CD14-positive monocyte (primary cell): ENCODE data around the gene COL26A1. TPM values are rescaled to one million over a fixed set of nuclear protein-coding genes. Genes with fewer than 3 reads are reported as not detected.

Experiments used
- DNase-seq, 3 donors: peaks; one replicate each; pipeline ENCODE4 v3.0.0-alpha.2; 2011 to 2022
- H2AFZ ChIP-seq: 2 replicates; pipeline ENCODE4 v1.6.0; 2012; ENCODE audit warnings: mild to moderate bottlenecking, low read depth, low read length, inconsistent platforms; ENCODE audit not compliant: insufficient read depth, poor library complexity, severe bottlenecking
- H3K27ac ChIP-seq, 2 donors: 1 replicate in 1 of 2; 2 replicates in 1 of 2; pipeline ENCODE4 v1.5.1; 2012 to 2013; ENCODE audit warnings: low read length in 2 of 2, control low read depth in 1 of 2, inconsistent platforms in 1 of 2, low read depth in 1 of 2, mild to moderate bottlenecking in 1 of 2
- H3K27me3 ChIP-seq, 2 donors: one replicate each; pipeline versions ENCODE4 v1.6.0 to v1.6.1; 2011 to 2013; ENCODE audit warnings: low read length in 2 of 2; ENCODE audit not compliant: control insufficient read depth in 2 of 2, insufficient read depth in 2 of 2
- H3K36me3 ChIP-seq, 2 donors: replicated peaks in 1 of 2; 1 replicate in 1 of 2; 2 replicates in 1 of 2; pipeline versions ENCODE4 v1.5.1 to v1.6.1; 2012 to 2013; ENCODE audit warnings: low read length in 2 of 2, control low read depth in 1 of 2, inconsistent platforms in 1 of 2, mild to moderate bottlenecking in 1 of 2; ENCODE audit not compliant: insufficient read depth in 2 of 2, control insufficient read depth in 1 of 2
- H3K4me1 ChIP-seq, 2 donors: 1 replicate in 1 of 2; 2 replicates in 1 of 2; pipeline versions ENCODE4 v1.5.1 to v1.6.1; 2012 to 2013; ENCODE audit warnings: low read length in 2 of 2, control low read depth in 1 of 2, inconsistent platforms in 1 of 2, mild to moderate bottlenecking in 1 of 2, moderate library complexity in 1 of 2; ENCODE audit not compliant: insufficient read depth in 2 of 2, control insufficient read depth in 1 of 2
- H3K4me2 ChIP-seq: replicated peaks from 2 replicates; pipeline ENCODE3; 2012; ENCODE audit warnings: low read length, moderate library complexity, mild to moderate bottlenecking; ENCODE audit not compliant: poor library complexity, severe bottlenecking; ENCODE audit errors: extremely low read depth
- H3K4me3 ChIP-seq, 3 experiments: fragments of 200-600 bp in 1 of 3; sonication (generic) in 1 of 3; replicated peaks in 1 of 3; 1 replicate in 2 of 3; 2 replicates in 1 of 3; pipeline ENCODE4 v1.5.1; 2011 to 2013; ENCODE audit warnings: low read length in 3 of 3, mild to moderate bottlenecking in 3 of 3, control low read depth in 2 of 3, low read depth in 2 of 3, inconsistent platforms in 1 of 3, moderate library complexity in 1 of 3
- H3K79me2 ChIP-seq: 2 replicates; pipeline ENCODE4 v1.6.0; 2012; ENCODE audit warnings: mild to moderate bottlenecking, control low read depth, inconsistent platforms, low read length, moderate library complexity; ENCODE audit not compliant: insufficient read depth
- H3K9ac ChIP-seq: 2 replicates; pipeline ENCODE4 v1.6.0; 2017; ENCODE audit warnings: low read length, mild to moderate bottlenecking; ENCODE audit not compliant: insufficient read depth, poor library complexity, severe bottlenecking
- H3K9me3 ChIP-seq, 2 donors: replicated peaks in 1 of 2; 1 replicate in 1 of 2; 2 replicates in 1 of 2; pipeline versions ENCODE4 v1.5.1 to v1.6.1; 2012 to 2013; ENCODE audit warnings: low read length in 2 of 2, control low read depth in 1 of 2; ENCODE audit not compliant: control insufficient read depth in 1 of 2, insufficient read depth in 1 of 2
- H4K20me1 ChIP-seq: 2 replicates; pipeline ENCODE4 v1.6.0; 2012; ENCODE audit warnings: mild to moderate bottlenecking, low read length, control low read depth, moderate library complexity; ENCODE audit not compliant: insufficient read depth
- H3K27ac Mint-ChIP-seq, 7 donors: one replicate each; pipeline ENCODE4 v1.8.0; 2020; ENCODE audit warnings: mild to moderate bottlenecking in 7 of 7, mixed read lengths in 7 of 7, moderate library complexity in 6 of 7, inconsistent platforms in 2 of 7
- H3K27me3 Mint-ChIP-seq, 3 donors: one replicate each; pipeline ENCODE4 v1.8.0; 2021 to 2022; ENCODE audit warnings: low read depth in 3 of 3, mild to moderate bottlenecking in 3 of 3, mixed read lengths in 3 of 3, moderate library complexity in 3 of 3, inconsistent platforms in 1 of 3
- H3K36me3 Mint-ChIP-seq, 2 donors: one replicate each; pipeline ENCODE4 v1.8.0; 2020; ENCODE audit warnings: mixed read lengths in 2 of 2, inconsistent platforms in 1 of 2, mild to moderate bottlenecking in 1 of 2
- H3K4me1 Mint-ChIP-seq: one replicate; pipeline ENCODE4 v1.8.0; 2020; ENCODE audit warnings: mild to moderate bottlenecking, mixed read lengths
- H3K4me3 Mint-ChIP-seq, 2 donors: one replicate each; pipeline ENCODE4 v1.8.0; 2020; ENCODE audit warnings: mild to moderate bottlenecking in 2 of 2, mixed read lengths in 2 of 2, moderate library complexity in 1 of 2
- H3K9me3 Mint-ChIP-seq, 7 donors: one replicate each; pipeline ENCODE4 v1.8.0; 2020 to 2022; ENCODE audit warnings: mixed read lengths in 7 of 7, mild to moderate bottlenecking in 6 of 7, moderate library complexity in 6 of 7, inconsistent platforms in 2 of 7
- CTCF ChIP-seq: fragments of 200-600 bp; IDR thresholded peaks from one replicate; pipeline ENCODE4 v1.8.0; 2022; ENCODE audit warnings: antibody characterized with exemption, mild to moderate bottlenecking
- WGBS: methylation state at CpG from one replicate; pipeline ENCODE4 v1.1.5; 2013; ENCODE audit warnings: missing lambda C conversion rate; ENCODE audit not compliant: insufficient coverage; 5-methylcytosine and 5-hydroxymethylcytosine counted together
- intact Hi-C, 2 donors: fragments of 100-400 bp; cut with micrococcal nuclease; formaldehyde crosslinking; loops; one replicate each; pipeline versions ENCODE4 v1.15.0 to v1.15.1; 2023
- polyA plus RNA-seq, 3 donors: library from polyadenylated mRNA; depleted of rRNA in 1 of 3; unstranded in 2 of 3; stranded (reverse) in 1 of 3; fragments of 300-500 nt in 2 of 3; fragments of >200 nt in 1 of 3; fragmentation: Illumina TruSeq in 2 of 3; gene quantifications; 1 replicate in 2 of 3; 2 replicates in 1 of 3; pipeline ENCODE4 v1.2.3, GENCODE V29; 2012 to 2021

Gene COL26A1
- polyA plus RNA-seq, 3 donors, result not detected

GRCh38 chr7:101466871-101467270 lies 104.2 kb downstream of the COL26A1 start:
- Histone ChIP-seq H3K79me2 (no peaks in the 10 kb centered on the region), H4K20me1 (no peaks in the 10 kb centered on the region), H3K36me3 (no peaks in the 10 kb centered on the region), H2AFZ (no peak overlapping the region), H3K9me3 (no peaks in the 10 kb centered on the region), H3K27me3 (no peaks in the 10 kb centered on the region), H3K4me1 (peaks cover 0 to 3% of the 10 kb centered on the region in 2 donors), H3K27ac (no peak overlapping the region), H3K9ac (no peak overlapping the region), H3K4me2 (no peak overlapping the region), H3K4me3 (no peak overlapping the region)
- Mint-ChIP-seq H3K4me3 (no peak overlapping the region), H3K27ac (no peak overlapping the region), H3K36me3 (no peaks in the 10 kb centered on the region), H3K9me3 (no peaks in the 10 kb centered on the region), H3K27me3 (peaks cover 0 to 6% (median 2%) of the 10 kb centered on the region in 3 donors), H3K4me1 (peaks cover 15% of the 10 kb centered on the region)
- WGBS, result 75% methylated on average over 5 of the region's 6 CpGs
- TF ChIP-seq CTCF, result no peak
- intact Hi-C loops, result no loop called here
- DNase-seq, result no peak

DNA sequence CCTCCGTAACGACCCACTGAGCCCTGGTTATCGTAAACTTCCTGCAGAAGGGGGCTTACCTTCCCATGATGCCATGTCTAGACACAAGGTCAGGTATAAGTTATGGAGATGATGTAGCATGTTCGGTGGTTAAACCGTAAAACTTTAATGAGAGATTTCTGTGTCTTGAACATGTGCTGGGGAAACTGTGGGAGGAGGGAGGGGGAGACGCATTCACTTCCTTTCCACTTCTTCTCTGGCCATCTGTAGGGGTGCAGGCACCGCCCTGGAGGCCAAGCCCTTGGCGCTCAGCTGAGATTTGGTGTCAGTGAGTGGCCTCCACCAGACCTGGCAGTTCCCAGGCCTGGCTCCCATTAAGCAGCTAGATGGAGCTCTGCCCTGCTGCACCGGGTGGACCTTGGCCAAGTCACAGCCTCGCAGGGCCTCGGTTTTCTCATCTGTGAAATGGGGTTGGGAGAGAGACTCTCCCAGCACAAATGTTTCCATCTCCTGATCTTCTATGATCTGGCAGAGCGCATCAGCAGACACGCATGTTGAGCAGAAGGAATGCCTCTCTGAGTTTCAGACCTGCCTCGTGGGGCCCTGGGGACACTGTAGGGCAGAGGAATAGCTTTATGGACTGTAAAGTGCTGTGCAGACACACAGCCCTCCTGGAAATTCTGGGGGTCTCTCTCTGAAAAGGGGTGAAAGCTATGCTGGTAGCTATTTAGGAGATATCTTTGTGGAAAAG lies 106.0 kb downstream of the COL26A1 start:
- Mint-ChIP-seq H3K27me3 (peaks cover 2 to 5% (median 2%) of the 10 kb centered on the region in 3 donors), H3K9me3 (peaks cover 0 to 2% (median 0%) of the 10 kb centered on the region in 7 donors), H3K4me3 (no peak overlapping the region), H3K36me3 (no peaks in the 10 kb centered on the region), H3K4me1 (peaks cover 15% of the 10 kb centered on the region), H3K27ac (no peak overlapping the region)
- Histone ChIP-seq H3K36me3 (no peaks in the 10 kb centered on the region), H3K9me3 (no peaks in the 10 kb centered on the region), H3K4me2 (no peak overlapping the region), H3K27ac (no peak overlapping the region), H3K9ac (no peak overlapping the region), H3K4me1 (peaks cover 0 to 3% of the 10 kb centered on the region in 2 donors), H2AFZ (no peak overlapping the region), H4K20me1 (no peaks in the 10 kb centered on the region), H3K79me2 (no peaks in the 10 kb centered on the region), H3K4me3 (no peak overlapping the region), H3K27me3 (no peaks in the 10 kb centered on the region)
- intact Hi-C loops, result no loop called here
- TF ChIP-seq CTCF, result no peak
- 45% methylated on average over 7 of the region's 14 CpGs for WGBS
- no peak for DNase-seq
